H1 (cell line): ENCODE data around the gene ROBO4. TPM values are rescaled to one million over a fixed set of nuclear protein-coding genes. Genes with fewer than 3 reads are reported as not detected.

Source experiments
- CTCF ChIA-PET: fragments of 300-600 bp; sonication (Branson Sonifier 250); formaldehyde crosslinking; loops from one replicate; lab custom pipeline; 2021; ENCODE audit not compliant: partially characterized antibody; lab: Charles Lee
- POLR2A ChIA-PET: fragments of 300-600 bp; sonication (Branson Sonifier 250); formaldehyde crosslinking; loops from one replicate; lab custom pipeline; 2021; ENCODE audit warnings: inconsistent platforms; ENCODE audit not compliant: partially characterized antibody; lab: Charles Lee
- DNase-seq, 2 experiments: peaks; one replicate each; pipeline versions ENCODE4 v3.0.0 to v3.0.0-alpha.2; 2010 to 2022; ENCODE audit warnings: low spot score in 2 of 2, low read depth in 1 of 2, mixed read lengths in 1 of 2
- FAIRE-seq: peaks from 2 replicates; lab custom pipeline; 2011; peaks lifted over from hg19 to GRCh38; lab: Jason Lieb, UNC
- H2AFZ ChIP-seq: 2 replicates; pipeline ENCODE4 v1.8.1; 2012; ENCODE audit warnings: low read length, inconsistent platforms
- H2AK5ac ChIP-seq: 2 replicates; pipeline ENCODE4 v1.6.1; 2013; ENCODE audit warnings: low read depth, low read length
- H2BK120ac ChIP-seq: replicated peaks from 2 replicates; pipeline ENCODE3; 2013; ENCODE audit warnings: low read depth, low read length, inconsistent platforms
- H2BK12ac ChIP-seq: 2 replicates; pipeline ENCODE4 v1.6.1; 2013; ENCODE audit warnings: low read depth, low read length
- H2BK15ac ChIP-seq: 2 replicates; pipeline ENCODE4 v1.6.1; 2013; ENCODE audit warnings: low read length
- H2BK20ac ChIP-seq: 2 replicates; pipeline ENCODE4 v1.6.1; 2013; ENCODE audit warnings: low read length
- H2BK5ac ChIP-seq: 2 replicates; pipeline ENCODE4 v1.6.1; 2013; ENCODE audit warnings: low read depth, low read length
- H3K14ac ChIP-seq: 2 replicates; pipeline ENCODE4 v1.6.1; 2013; ENCODE audit warnings: inconsistent platforms; ENCODE audit not compliant: insufficient read length
- H3K18ac ChIP-seq: 2 replicates; pipeline ENCODE4 v1.6.1; 2013; ENCODE audit warnings: low read length; ENCODE audit errors: extremely low read depth
- H3K23ac ChIP-seq: 2 replicates; pipeline ENCODE4 v1.6.1; 2013; ENCODE audit warnings: inconsistent platforms; ENCODE audit not compliant: insufficient read length
- H3K23me2 ChIP-seq: 2 replicates; pipeline ENCODE4 v1.6.1; 2013; ENCODE audit warnings: low read depth, low read length
- H3K27ac ChIP-seq: 2 replicates; pipeline ENCODE4 v1.6.1; 2011; ENCODE audit warnings: low read depth, low read length, inconsistent platforms
- H3K27me3 ChIP-seq, 4 experiments: replicated peaks in 1 of 4; 1 replicate in 1 of 4; 2 replicates in 3 of 4; pipeline versions ENCODE4 v1.6.1 to v1.8.1; 2011 to 2013; ENCODE audit warnings: low read length in 3 of 4, mild to moderate bottlenecking in 3 of 4, inconsistent platforms in 2 of 4, mixed read lengths in 2 of 4, moderate library complexity in 1 of 4; ENCODE audit not compliant: control insufficient read depth in 3 of 4, insufficient read depth in 3 of 4; ENCODE audit errors: extremely low read depth in 1 of 4
- H3K36me3 ChIP-seq, 4 experiments: 2 replicates each; pipeline versions ENCODE4 v1.6.1 to v1.8.1; 2011 to 2013; ENCODE audit warnings: mild to moderate bottlenecking in 4 of 4, low read length in 3 of 4, moderate library complexity in 2 of 4, control low read depth in 1 of 4, inconsistent platforms in 1 of 4; ENCODE audit not compliant: insufficient read depth in 4 of 4, control insufficient read depth in 2 of 4
- H3K4ac ChIP-seq: replicated peaks from 2 replicates; pipeline ENCODE3; 2013; ENCODE audit warnings: low read length, low read depth, mixed read lengths, inconsistent platforms; ENCODE audit not compliant: insufficient read length
- H3K4me1 ChIP-seq, 4 experiments: replicated peaks in 1 of 4; 1 replicate in 1 of 4; 2 replicates in 3 of 4; pipeline versions ENCODE4 v1.6.1 to v1.8.1; 2011 to 2013; ENCODE audit warnings: low read length in 3 of 4, inconsistent platforms in 2 of 4, mixed read lengths in 1 of 4; ENCODE audit not compliant: insufficient read depth in 4 of 4, control insufficient read depth in 3 of 4
- H3K4me2 ChIP-seq, 2 experiments: 2 replicates each; pipeline versions ENCODE4 v1.6.1 to v1.8.1; 2011 to 2013; ENCODE audit warnings: low read depth in 2 of 2, low read length in 2 of 2, control low read depth in 1 of 2, inconsistent platforms in 1 of 2, mild to moderate bottlenecking in 1 of 2; ENCODE audit not compliant: insufficient read depth in 1 of 2
- H3K4me3 ChIP-seq, 4 experiments: fragments of 200-600, 300-600 bp in 1 of 4; sonication (generic), shearing (Covaris generic), sonication (Bioruptor Twin) in 1 of 4; 2 replicates each; pipeline versions ENCODE4 v1.5.1 to v1.8.1; 2011 to 2016; ENCODE audit warnings: low read length in 4 of 4, low read depth in 3 of 4, control low read depth in 2 of 4, inconsistent platforms in 2 of 4, mild to moderate bottlenecking in 2 of 4, mixed read lengths in 1 of 4, moderate library complexity in 1 of 4; ENCODE audit not compliant: insufficient read depth in 2 of 4; ENCODE audit errors: extremely low read depth in 1 of 4
- H3K56ac ChIP-seq: replicated peaks from 2 replicates; pipeline ENCODE3; 2013; ENCODE audit warnings: low read depth, mild to moderate bottlenecking, mixed read lengths, low read length, inconsistent platforms; ENCODE audit not compliant: insufficient read length
- H3K79me1 ChIP-seq: 2 replicates; pipeline ENCODE4 v1.6.1; 2013; ENCODE audit warnings: low read depth, low read length, control low read depth
- H3K79me2 ChIP-seq, 2 experiments: 2 replicates each; pipeline versions ENCODE4 v1.6.1 to v1.8.1; 2012 to 2013; ENCODE audit warnings: low read length in 2 of 2, mild to moderate bottlenecking in 2 of 2, inconsistent platforms in 1 of 2; ENCODE audit not compliant: insufficient read depth in 2 of 2, control insufficient read depth in 1 of 2
- H3K9ac ChIP-seq, 4 experiments: replicated peaks in 1 of 4; 1 replicate in 1 of 4; 2 replicates in 3 of 4; pipeline versions ENCODE4 v1.6.1 to v1.8.1; 2011 to 2013; ENCODE audit warnings: low read depth in 3 of 4, low read length in 3 of 4, control low read depth in 2 of 4, mild to moderate bottlenecking in 2 of 4, moderate library complexity in 2 of 4, inconsistent platforms in 1 of 4; ENCODE audit errors: extremely low read depth in 1 of 4
- H3K9me3 ChIP-seq, 2 experiments: 2 replicates each; pipeline versions ENCODE4 v1.6.1 to v1.8.1; 2012 to 2013; ENCODE audit warnings: mild to moderate bottlenecking in 2 of 2, moderate library complexity in 2 of 2, control low read depth in 1 of 2, inconsistent platforms in 1 of 2, low read depth in 1 of 2, low read length in 1 of 2, mixed read lengths in 1 of 2; ENCODE audit not compliant: insufficient read depth in 2 of 2
- H4K20me1 ChIP-seq, 2 experiments: replicated peaks in 1 of 2; 2 replicates each; pipeline versions ENCODE3 to v1.8.1; 2011 to 2013; ENCODE audit warnings: inconsistent platforms in 2 of 2, low read length in 2 of 2, mild to moderate bottlenecking in 1 of 2; ENCODE audit not compliant: insufficient read depth in 2 of 2, control insufficient read depth in 1 of 2
- H4K5ac ChIP-seq: 2 replicates; pipeline ENCODE4 v1.6.1; 2013; ENCODE audit warnings: low read length, low read depth, mixed read lengths, inconsistent platforms; ENCODE audit not compliant: insufficient read length
- H4K8ac ChIP-seq: 2 replicates; pipeline ENCODE4 v1.8.0; 2013; ENCODE audit warnings: mild to moderate bottlenecking, moderate library complexity, low read length, inconsistent platforms; ENCODE audit not compliant: insufficient read depth; ENCODE audit errors: extremely low read depth
- H4K91ac ChIP-seq: replicated peaks from 2 replicates; pipeline ENCODE3; 2013; ENCODE audit warnings: low read length, mixed read lengths, inconsistent platforms; ENCODE audit not compliant: insufficient read length
- ATF2 ChIP-seq: IDR thresholded peaks from 2 replicates; pipeline ENCODE4 v1.6.1; 2012; ENCODE audit warnings: low read length, inconsistent platforms
- CEBPB ChIP-seq: IDR thresholded peaks from 2 replicates; pipeline ENCODE4 v1.6.1; 2012; ENCODE audit warnings: low read depth, low read length
- CHD1 ChIP-seq: IDR thresholded peaks from 2 replicates; pipeline ENCODE4 v1.6.1; 2012; ENCODE audit warnings: low read depth, low read length, improper control_type of control experiment
- CREB1 ChIP-seq: IDR thresholded peaks from 2 replicates; pipeline ENCODE4 v1.6.1; 2012; ENCODE audit warnings: inconsistent platforms
- HDAC2 ChIP-seq, 2 experiments: fragments of 300-600 bp in 1 of 2; sonication (generic) in 1 of 2; IDR thresholded peaks; 2 replicates each; pipeline ENCODE4 v1.6.1; 2011 to 2012; ENCODE audit warnings: low read depth in 2 of 2, low read length in 2 of 2, mild to moderate bottlenecking in 2 of 2, moderate library complexity in 2 of 2, borderline replicate concordance in 1 of 2, inconsistent platforms in 1 of 2
- JUN ChIP-seq: IDR thresholded peaks from 2 replicates; pipeline ENCODE4 v1.6.1; 2011; ENCODE audit warnings: low read depth, mild to moderate bottlenecking, improper control_type of control experiment, low read length
- NRF1 ChIP-seq: IDR thresholded peaks from 2 replicates; pipeline ENCODE4 v1.6.1; 2011; ENCODE audit warnings: mild to moderate bottlenecking, low read depth, low read length, improper control_type of control experiment
- PHF8 ChIP-seq: fragments of 200-600 bp; sonication (generic); conservative IDR thresholded peaks from 2 replicates; pipeline ENCODE4 v1.7.1; 2012; ENCODE audit warnings: low read depth, mild to moderate bottlenecking, inconsistent platforms, low read length, moderate library complexity
- POLR2A ChIP-seq, 2 experiments: IDR thresholded peaks; 1 replicate in 1 of 2; 2 replicates in 1 of 2; pipeline ENCODE4 v1.6.1; 2011; ENCODE audit warnings: low read depth in 2 of 2, low read length in 2 of 2, mild to moderate bottlenecking in 2 of 2; ENCODE audit errors: control extremely low read depth in 1 of 2
- SP2 ChIP-seq: IDR thresholded peaks from 2 replicates; pipeline ENCODE4 v1.6.1; 2012; ENCODE audit warnings: mild to moderate bottlenecking, low read length, inconsistent platforms
- WGBS, 2 experiments: shearing (Covaris generic) in 1 of 2; methylation state at CpG; one replicate each; pipeline versions ENCODE4 v1.1.6 to v1.1.7; 2013 to 2015; ENCODE audit warnings: low lambda C conversion rate in 2 of 2, mixed read lengths in 2 of 2, inconsistent platforms in 1 of 2, low coverage in 1 of 2, missing lambda C conversion rate in 1 of 2; ENCODE audit not compliant: insufficient replicate concordance in 2 of 2, insufficient coverage in 1 of 2, insufficient read length in 1 of 2; ENCODE audit errors: extremely low coverage in 1 of 2, missing lambda C conversion rate in 1 of 2; 5-methylcytosine and 5-hydroxymethylcytosine counted together
- polyA plus RNA-seq, 7 experiments: library from polyadenylated mRNA; depleted of rRNA in 3 of 7; stranded (reverse) in 5 of 7; unstranded in 2 of 7; fragments of >200 nt in 5 of 7; fragments of 200-250 nt in 2 of 7; gene quantifications; 1 replicate in 5 of 7; 2 replicates in 1 of 7; 4 replicates in 1 of 7; pipeline versions ENCODE4 v1.2.1 to v1.2.3, GENCODE V29; 2011 to 2013; ENCODE audit warnings: missing spikeins in 2 of 7, mixed read lengths in 2 of 7
- total RNA-seq: library from RNA; stranded (reverse); fragmentation: NEBNext Ultra II Directional; extraction: Animal tissue kit (Norgen Biotek cat#: 25700); gene quantifications from 2 replicates; pipeline ENCODE4 v1.2.1, GENCODE V29; 2021

Gene ROBO4
- total and polyA plus RNA-seq, 2 of the 8 experiments (the other 6 are each of a cell fraction or from before 2014, with no cell fraction given): 0.03 TPM; not detected in 1

DNA sequence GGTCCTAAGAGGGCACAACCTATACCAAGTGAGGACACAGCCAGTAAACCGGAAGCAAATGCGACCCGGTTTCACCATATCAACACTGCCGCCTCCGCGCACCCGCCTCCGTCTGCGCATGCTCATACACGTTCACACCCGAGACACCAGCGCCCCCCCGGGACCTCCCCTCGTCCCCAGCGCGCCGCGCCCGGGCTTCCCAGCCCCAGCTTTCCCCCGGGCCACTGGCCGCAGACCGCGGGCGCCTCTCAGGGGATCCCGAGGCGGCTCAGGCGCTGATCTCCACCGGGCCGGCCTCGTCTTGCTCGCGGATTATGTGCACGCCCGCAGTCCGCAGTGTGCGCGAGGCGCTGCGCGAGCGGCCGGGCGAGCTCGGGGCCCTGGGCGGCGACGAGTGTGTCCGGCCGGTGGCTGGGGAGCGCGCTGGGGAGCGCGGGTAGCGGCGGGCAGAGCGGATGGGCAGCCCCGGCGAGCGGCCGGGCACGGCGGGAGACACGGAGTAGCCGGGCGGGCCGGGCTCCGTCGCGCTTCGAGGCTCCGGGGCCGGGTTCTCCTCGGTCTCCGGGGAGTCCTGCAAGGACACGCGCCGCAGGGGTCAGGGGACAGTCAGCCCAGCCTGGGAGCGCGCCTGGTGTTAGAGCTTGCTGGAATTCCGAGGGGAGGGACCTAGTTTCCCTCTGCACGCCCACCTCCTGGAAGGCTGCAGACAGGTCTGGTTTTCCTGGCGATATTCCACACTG is 23.4 kb upstream of the ROBO4 start:
- FAIRE-seq (peak; percentile 7), DNase-seq (peak in 1 of 2 experiments; percentile 83)
- Histone ChIP-seq H3K14ac (no peak overlapping the region), H2BK5ac (no peak overlapping the region), H2BK20ac (no peak overlapping the region), H3K27me3 (peaks cover 9 to 59% (median 44%) of the 10 kb centered on the region in 4 experiments), H3K23ac (no peak overlapping the region), H4K20me1 (no peaks in the 10 kb centered on the region), H3K4ac (no peak overlapping the region), H3K4me1 (peaks cover 0 to 4% (median 2%) of the 10 kb centered on the region in 4 experiments; a peak in 3 of 7 replicates), H3K56ac (no peak overlapping the region), H3K9me3 (no peaks in the 10 kb centered on the region), H3K23me2 (peaks cover 7% of the 10 kb centered on the region), H3K18ac (no peak overlapping the region; the same call in none of the 2 replicates), H3K9ac (peak overlapping the region in 2 of 4 experiments; percentile 4 to 13; a peak in 1 of 7 replicates), H3K27ac (no peak overlapping the region), H3K79me1 (no peaks in the 10 kb centered on the region), H2BK15ac (no peak overlapping the region), H3K4me3 (peak overlapping the region; percentile 35 to 57 (median 44)), H4K8ac (peak overlapping the region; percentile 73; the same call in 1 of the 2 replicates), H2BK120ac (no peak overlapping the region), H4K91ac (no peak overlapping the region), H3K36me3 (no peaks in the 10 kb centered on the region), H3K79me2 (no peaks in the 10 kb centered on the region), H2BK12ac (no peak overlapping the region), H2AFZ (peak overlapping the region; percentile 83), H3K4me2 (peak overlapping the region; percentile 67 to 69), H2AK5ac (no peak overlapping the region), H4K5ac (no peak overlapping the region)
- ChIA-PET CTCF (interaction anchor here (0.7 to 3.8 kb wide), 13 partner anchors 8 to 220 kb away, joined by 3 to 16 read pairs (median 3); partner anchors contain the start of gene ROBO4), POLR2A (interaction anchor here (1.6 to 1.7 kb wide), 2 partner anchors 33 to 34 kb away, joined by 3 to 5 read pairs; partner anchors contain the start of gene CCDC15)
- WGBS, 2 experiments: 8% methylated on average over 52 of the region's 82 CpGs; no CpG with 5 or more reads in 1 of the 2 experiments
- TF ChIP-seq ATF2 (no peak), CREB1 (no peak), SP2 (no peak), CEBPB (no peak), PHF8 (0 out of 2 replicates have a peak, but pooled peaks have one; percentile 26), CHD1 (no peak), JUN (no peak), HDAC2 (IDR thresholded peaks at IDR 0.05; ENCODE audit: borderline replicate concordance in 1 of 2, low read depth in 2 of 2, low read length in 2 of 2) (no peak; a peak in 1 of 4 replicates), NRF1 (no peak), POLR2A (IDR thresholded peaks at IDR 0.05; ENCODE audit: control extremely low read depth in 1 of 2, low read depth in 2 of 2, low read length in 2 of 2) (no peak)
